ENCODE measurements around the gene ZBTB20.

The ZBTB20 gene

GRCh38 chr3:115162759-115163158 lies 15.7 kb upstream of the ZBTB20 start:
- TF ChIP-seq SIN3A (IDR thresholded peaks at IDR 0.05; ENCODE audit: borderline replicate concordance, insufficient read depth, low read length) (no peak), TAF1 (IDR thresholded peaks at IDR 0.05; ENCODE audit: borderline replicate concordance, insufficient read depth, low read length) (no peak), FOXP2 (optimal IDR thresholded peaks at IDR 0.05; ENCODE audit: borderline replicate concordance, extremely low read depth, extremely low read length, insufficient read depth) (no peak), POLR2AphosphoS5 (IDR thresholded peaks at IDR 0.05; ENCODE audit: low read depth, low read length) (no peak), REST (IDR thresholded peaks at IDR 0.05; ENCODE audit: insufficient read depth in 1 of 2, low read depth in 2 of 2, low read length in 2 of 2) (no peak)

GRCh38 chr3:115161866-115162265 lies 14.8 kb upstream of the ZBTB20 start:
- no peak for TF ChIP-seq REST (IDR thresholded peaks at IDR 0.05; ENCODE audit: insufficient read depth in 1 of 2, low read depth in 2 of 2, low read length in 2 of 2)
- no peak for TF ChIP-seq SIN3A (IDR thresholded peaks at IDR 0.05; ENCODE audit: borderline replicate concordance, insufficient read depth, low read length)
- TF ChIP-seq TAF1 (IDR thresholded peaks at IDR 0.05; ENCODE audit: borderline replicate concordance, insufficient read depth, low read length), result no peak
- TF ChIP-seq FOXP2 (optimal IDR thresholded peaks at IDR 0.05; ENCODE audit: borderline replicate concordance, extremely low read depth, extremely low read length, insufficient read depth), result no peak
- TF ChIP-seq POLR2AphosphoS5 (IDR thresholded peaks at IDR 0.05; ENCODE audit: low read depth, low read length), result no peak

DNA sequence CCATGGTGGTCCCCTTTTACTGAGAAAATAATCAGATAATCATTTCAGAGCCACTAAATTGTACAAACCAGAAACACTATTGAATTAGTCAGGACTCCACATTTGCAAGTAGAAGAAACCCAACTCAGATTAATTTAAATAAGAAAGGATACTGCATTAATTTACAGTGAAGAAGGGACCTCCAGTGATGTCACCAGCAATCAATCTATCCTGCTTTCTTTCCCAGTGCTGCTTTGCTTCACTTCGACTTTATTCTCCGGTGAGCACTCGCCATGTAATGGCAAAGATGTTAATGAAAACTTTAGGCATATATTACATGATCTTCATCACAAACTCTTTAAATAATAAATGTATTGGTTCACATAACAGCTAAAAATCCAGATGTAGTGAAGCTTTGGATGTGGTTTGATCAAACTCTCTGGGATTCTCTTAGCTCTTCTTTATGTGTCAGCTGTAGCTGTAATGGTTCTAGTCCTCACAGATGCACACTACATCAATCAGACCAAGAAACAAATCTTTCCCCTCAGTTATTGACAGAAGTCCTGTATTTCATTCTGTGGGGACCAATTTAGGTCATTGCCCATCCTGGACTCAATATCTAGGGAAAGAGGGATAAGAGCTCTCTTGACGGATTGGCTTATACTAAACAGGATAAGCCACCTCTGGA lies 14.2 kb upstream of the ZBTB20 start:
- TF ChIP-seq REST (IDR thresholded peaks at IDR 0.05; ENCODE audit: insufficient read depth in 1 of 2, low read depth in 2 of 2, low read length in 2 of 2), result no peak
- TF ChIP-seq SIN3A (IDR thresholded peaks at IDR 0.05; ENCODE audit: borderline replicate concordance, insufficient read depth, low read length), result no peak
- no peak for TF ChIP-seq FOXP2 (optimal IDR thresholded peaks at IDR 0.05; ENCODE audit: borderline replicate concordance, extremely low read depth, extremely low read length, insufficient read depth)
- TF ChIP-seq TAF1 (IDR thresholded peaks at IDR 0.05; ENCODE audit: borderline replicate concordance, insufficient read depth, low read length), result no peak

- TF ChIP-seq FOXP2 (optimal IDR thresholded peaks at IDR 0.05; ENCODE audit: borderline replicate concordance, extremely low read depth, extremely low read length, insufficient read depth) (no peak), REST (IDR thresholded peaks at IDR 0.05; ENCODE audit: insufficient read depth in 1 of 2, low read depth in 2 of 2, low read length in 2 of 2) (no peak), SIN3A (IDR thresholded peaks at IDR 0.05; ENCODE audit: borderline replicate concordance, insufficient read depth, low read length) (no peak)
Observed at GRCh38 chr3:115160295-115160694, 13.2 kb upstream of the ZBTB20 start.
